ENCODE measurements around the gene GALNT18. TPM values are rescaled to one million over a fixed set of nuclear protein-coding genes. Genes with fewer than 3 reads are reported as not detected.

The GALNT18 gene
- total RNA-seq, 6 experiments from 2014 or later: 3.7 to 11.4 (median 7.8) TPM

GRCh38 chr11:11313902-11314692, 307.7 kb downstream of the GALNT18 start:
- Histone ChIP-seq H3K4me3 (no peak overlapping the region), H3K27ac (peak overlapping the region in 2 of 3 donors; percentile 26 to 43), H3K9me3 (no peaks in the 10 kb centered on the region), H3K27me3 (no peaks in the 10 kb centered on the region), H3K4me1 (peaks cover 0 to 20% (median 0%) of the 10 kb centered on the region in 4 donors), H3K36me3 (no peaks in the 10 kb centered on the region)
- peak; percentile 70 to 94 (median 84) for ATAC-seq
- 45% methylated on average over 6 of the region's 6 CpGs for WGBS (ENCODE audit: insufficient coverage, low coverage, low lambda C conversion rate, missing lambda C conversion rate)
- peak; percentile 42 to 74 (median 70) for DNase-seq
- intact Hi-C loops (cut with DNase I): no loop called here
- TF ChIP-seq, protein P1, sequence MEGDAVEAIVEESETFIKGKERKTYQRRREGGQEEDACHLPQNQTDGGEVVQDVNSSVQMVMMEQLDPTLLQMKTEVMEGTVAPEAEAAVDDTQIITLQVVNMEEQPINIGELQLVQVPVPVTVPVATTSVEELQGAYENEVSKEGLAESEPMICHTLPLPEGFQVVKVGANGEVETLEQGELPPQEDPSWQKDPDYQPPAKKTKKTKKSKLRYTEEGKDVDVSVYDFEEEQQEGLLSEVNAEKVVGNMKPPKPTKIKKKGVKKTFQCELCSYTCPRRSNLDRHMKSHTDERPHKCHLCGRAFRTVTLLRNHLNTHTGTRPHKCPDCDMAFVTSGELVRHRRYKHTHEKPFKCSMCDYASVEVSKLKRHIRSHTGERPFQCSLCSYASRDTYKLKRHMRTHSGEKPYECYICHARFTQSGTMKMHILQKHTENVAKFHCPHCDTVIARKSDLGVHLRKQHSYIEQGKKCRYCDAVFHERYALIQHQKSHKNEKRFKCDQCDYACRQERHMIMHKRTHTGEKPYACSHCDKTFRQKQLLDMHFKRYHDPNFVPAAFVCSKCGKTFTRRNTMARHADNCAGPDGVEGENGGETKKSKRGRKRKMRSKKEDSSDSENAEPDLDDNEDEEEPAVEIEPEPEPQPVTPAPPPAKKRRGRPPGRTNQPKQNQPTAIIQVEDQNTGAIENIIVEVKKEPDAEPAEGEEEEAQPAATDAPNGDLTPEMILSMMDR (IDR thresholded peaks at IDR 0.05): no peak
- no peak for TF ChIP-seq POLR2A (IDR thresholded peaks at IDR 0.05)

- no peaks in the 10 kb centered on the region for H3K9me3 ChIP-seq
- no peak overlapping the region for H3K4me3 ChIP-seq
- TF ChIP-seq, protein P1 (IDR thresholded peaks at IDR 0.05): no peak
- no peak for TF ChIP-seq POLR2A (IDR thresholded peaks at IDR 0.05)
- DNase-seq (peak in 1 of 3 donors; percentile 57), ATAC-seq (peak in 3 of 4 donors; percentile 53 to 86 (median 72))
- no peaks in the 10 kb centered on the region for H3K36me3 ChIP-seq
- H3K4me1 ChIP-seq: peaks cover 0 to 20% (median 0%) of the 10 kb centered on the region in 4 donors
- H3K27ac ChIP-seq: peak overlapping the region in 1 of 3 donors; percentile 43
- no peaks in the 10 kb centered on the region for H3K27me3 ChIP-seq
- WGBS (ENCODE audit: insufficient coverage, low coverage, low lambda C conversion rate, missing lambda C conversion rate): 33% methylated on average over 1 of the region's 1 CpG
- intact Hi-C loops (cut with DNase I): no loop called here
These were observed 308.4 kb downstream of the GALNT18 start for GRCh38 chr11:11313426-11313825.

DNA sequence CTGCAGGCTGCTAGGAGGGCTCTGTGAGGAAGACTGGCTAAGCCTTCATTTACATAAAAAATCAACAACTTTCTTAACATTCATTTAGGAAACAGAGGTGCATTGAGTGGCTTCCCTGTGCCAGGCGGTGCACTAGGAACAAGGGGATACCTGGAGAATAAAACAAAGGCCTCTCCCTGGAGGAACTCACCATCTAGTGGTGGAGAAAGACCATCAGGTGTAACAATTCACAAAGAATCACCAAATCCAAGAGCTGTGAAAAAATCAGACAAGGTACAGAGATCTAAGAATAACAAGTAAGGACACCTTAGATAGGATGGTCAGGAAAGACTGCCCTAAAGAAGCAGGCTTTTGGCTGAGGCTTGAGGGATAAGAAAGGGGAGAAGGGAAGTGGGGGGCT, 309.1 kb downstream of the GALNT18 start:
- intact Hi-C loops (cut with DNase I): no loop called here
- Histone ChIP-seq H3K4me1 (peaks cover 0 to 20% (median 0%) of the 10 kb centered on the region in 4 donors), H3K27me3 (no peaks in the 10 kb centered on the region), H3K9me3 (no peaks in the 10 kb centered on the region), H3K36me3 (no peaks in the 10 kb centered on the region), H3K27ac (peak overlapping the region in 1 of 3 donors; percentile 43), H3K4me3 (no peak overlapping the region)
- DNase-seq (no peak), ATAC-seq (no peak)
- 71% methylated on average over 1 of the region's 1 CpG for WGBS (ENCODE audit: insufficient coverage, low coverage, low lambda C conversion rate, missing lambda C conversion rate)
- no peak for TF ChIP-seq POLR2A (IDR thresholded peaks at IDR 0.05)
- TF ChIP-seq, protein P1 (IDR thresholded peaks at IDR 0.05): no peak

- WGBS (ENCODE audit: insufficient coverage, low coverage, low lambda C conversion rate, missing lambda C conversion rate): 13% methylated on average over 2 of the region's 3 CpGs
- Histone ChIP-seq H3K36me3 (no peaks in the 10 kb centered on the region), H3K4me3 (no peak overlapping the region), H3K27ac (no peak overlapping the region), H3K27me3 (no peaks in the 10 kb centered on the region), H3K4me1 (peaks cover 0 to 20% (median 0%) of the 10 kb centered on the region in 4 donors), H3K9me3 (no peaks in the 10 kb centered on the region)
- no peak for DNase-seq
- TF ChIP-seq POLR2A (IDR thresholded peaks at IDR 0.05): no peak
- TF ChIP-seq, protein P1 (IDR thresholded peaks at IDR 0.05): no peak
- intact Hi-C loops (cut with DNase I): no loop called here
- ATAC-seq: no peak
These were observed 310.6 kb downstream of the GALNT18 start for GRCh38 chr11:11311169-11311568.

All from right lobe of liver (tissue), 6 donors.